ENCODE data around the gene LIF. TPM values are rescaled to one million over a fixed set of nuclear protein-coding genes. Genes with fewer than 3 reads are reported as not detected.
A peak's percentile ranks its signal among the peaks of the same experiment; 100 is the strongest.

The LIF gene
- polyA plus RNA-seq, 1 of the 3 experiments (the other 2 are of a cell fraction) = 24.6 TPM

- no peak for TF ChIP-seq RCOR1 (IDR thresholded peaks at IDR 0.05; ENCODE audit: low read length)
- TF ChIP-seq GABPA (IDR thresholded peaks at IDR 0.05; ENCODE audit: low read depth) = no peak
- no peak for TF ChIP-seq PBX3 (IDR thresholded peaks at IDR 0.05)
- TF ChIP-seq YY1 (IDR thresholded peaks at IDR 0.05; ENCODE audit: low read depth) = no peak
- TF ChIP-seq TEAD4 (IDR thresholded peaks at IDR 0.05; ENCODE audit: borderline replicate concordance, insufficient read depth) = no peak
- no peak for TF ChIP-seq RFX5 (IDR thresholded peaks at IDR 0.05; ENCODE audit: low read length)
- TF ChIP-seq POLR2AphosphoS5 (IDR thresholded peaks at IDR 0.05; ENCODE audit: low read depth, low read length) = no peak
- no peak for TF ChIP-seq TCF12 (IDR thresholded peaks at IDR 0.05)
Observed at GRCh38 chr22:30198152-30198825, 48.3 kb downstream of the LIF start (continued).

GRCh38 chr22:30197389-30197788, 49.2 kb downstream of the LIF start:
- Histone ChIP-seq H2AFZ (ENCODE audit: low read depth) (peak overlapping the region; percentile 64; the same call in 1 of the 2 replicates), H3K27me3 (ENCODE audit: insufficient read depth) (no peaks in the 10 kb centered on the region), H3K4me3 (ENCODE audit: low read depth in 2 of 2, low read length in 1 of 2) (no peak overlapping the region), H3K36me3 (replicated peaks in 1 of 2; ENCODE audit: control insufficient read depth in 1 of 2, insufficient read depth in 2 of 2, low read length in 1 of 2) (no peaks in the 10 kb centered on the region), H3K79me2 (ENCODE audit: insufficient read depth) (no peaks in the 10 kb centered on the region), H3K4me2 (peak overlapping the region; percentile 72; the same call in 1 of the 2 replicates), H3K27ac (ENCODE audit: low read depth in 2 of 2, low read length in 1 of 2) (peak overlapping the region; percentile 75 to 98; a peak in 3 of 4 replicates), H3K9me3 (no peaks in the 10 kb centered on the region), H3K4me1 (ENCODE audit: control insufficient read depth in 1 of 2, insufficient read depth in 2 of 2, low read depth in 1 of 2, low read length in 1 of 2) (peaks cover 6 to 14% of the 10 kb centered on the region in 2 experiments; a peak in 3 of 4 replicates), H3K9ac (peak overlapping the region; percentile 69), H4K20me1 (ENCODE audit: insufficient read depth) (no peaks in the 10 kb centered on the region), H3K9me2 (no peaks in the 10 kb centered on the region), H3F3A (replicated peaks; ENCODE audit: insufficient read depth) (peaks cover 35% of the 10 kb centered on the region)
- TF ChIP-seq TAF1 (IDR thresholded peaks at IDR 0.05; ENCODE audit: borderline replicate concordance, low read depth, low read length) = no peak
- TF ChIP-seq NFIC (IDR thresholded peaks at IDR 0.05; ENCODE audit: borderline replicate concordance) = no peak
- TF ChIP-seq CHD2 (IDR thresholded peaks at IDR 0.05; ENCODE audit: low read length, partially characterized antibody) = no peak
- no peak for TF ChIP-seq CTCF (IDR thresholded peaks at IDR 0.05)
- no peak for TF ChIP-seq EP300 (IDR thresholded peaks at IDR 0.05; ENCODE audit: borderline replicate concordance in 1 of 2, low read depth in 1 of 2, low read length in 1 of 2)
- TF ChIP-seq ELF1 (IDR thresholded peaks at IDR 0.05) = no peak
- TF ChIP-seq FOSL2 (IDR thresholded peaks at IDR 0.05; ENCODE audit: borderline replicate concordance, low read depth) = no peak
- TF ChIP-seq ZBTB33 (IDR thresholded peaks at IDR 0.05; ENCODE audit: borderline replicate concordance, low read depth) = no peak
- no peak for TF ChIP-seq USF2 (IDR thresholded peaks at IDR 0.05; ENCODE audit: borderline replicate concordance, low read depth, low read length)
- no peak for TF ChIP-seq SIN3A (IDR thresholded peaks at IDR 0.05; ENCODE audit: borderline replicate concordance, low read depth, low read length)
- no peak for TF ChIP-seq GATA2 (CRISPR knock-in tag; IDR thresholded peaks at IDR 0.05)
- no peak for TF ChIP-seq JUND (IDR thresholded peaks at IDR 0.05)
- TF ChIP-seq FOXM1 (IDR thresholded peaks at IDR 0.05; ENCODE audit: low read depth) = no peak
- no peak for TF ChIP-seq POLR2AphosphoS5 (IDR thresholded peaks at IDR 0.05; ENCODE audit: low read depth, low read length)
- ChIA-PET CTCF (no interaction called here), POLR2A (no interaction called here)
- no peak for DNase-seq

Data from SK-N-SH (cell line).